Astrocyte (in vitro differentiated cells and primary cell): ENCODE results near the gene MICAL3. TPM values are rescaled to one million over a fixed set of nuclear protein-coding genes. Genes with fewer than 3 reads are reported as not detected.
"Not testable (repeated sequence)": the region's sequence is repeated elsewhere in the genome, so short reads cannot be mapped to it uniquely, and the experiment has no call there.

ENCODE experiments used
- DNase-seq: peaks from one replicate; pipeline ENCODE4 v3.0.0-alpha.2; 2010; ENCODE audit warnings: low read depth
- FAIRE-seq: peaks from 2 replicates; lab custom pipeline; 2011; peaks lifted over from hg19 to GRCh38; lab: Jason Lieb, UNC
- H2AFZ ChIP-seq: 2 replicates; pipeline ENCODE4 v1.6.0; 2012; ENCODE audit warnings: low read depth, low read length, inconsistent platforms
- H3K27ac ChIP-seq: 2 replicates; pipeline ENCODE4 v1.5.1; 2011; ENCODE audit warnings: low read depth, low read length, inconsistent platforms
- H3K27me3 ChIP-seq: 2 replicates; pipeline ENCODE4 v1.6.0; 2011; ENCODE audit warnings: low read length, inconsistent platforms; ENCODE audit not compliant: insufficient read depth
- H3K36me3 ChIP-seq: 2 replicates; pipeline ENCODE4 v1.5.1; 2011; ENCODE audit warnings: low read length, inconsistent platforms; ENCODE audit not compliant: insufficient read depth
- H3K4me1 ChIP-seq: 2 replicates; pipeline ENCODE4 v1.5.1; 2011; ENCODE audit warnings: low read length, inconsistent platforms; ENCODE audit not compliant: insufficient read depth
- H3K4me2 ChIP-seq: 2 replicates; pipeline ENCODE4 v1.6.0; 2012; ENCODE audit warnings: low read length, inconsistent platforms
- H3K4me3 ChIP-seq: 2 replicates; pipeline ENCODE4 v1.5.1; 2011; ENCODE audit warnings: low read depth, mild to moderate bottlenecking, low read length, inconsistent platforms; ENCODE audit not compliant: insufficient read depth
- H3K79me2 ChIP-seq: 2 replicates; pipeline ENCODE4 v1.6.0; 2012; ENCODE audit warnings: mild to moderate bottlenecking, low read length, inconsistent platforms; ENCODE audit not compliant: insufficient read depth
- H3K9ac ChIP-seq: 2 replicates; pipeline ENCODE4 v1.6.0; 2012; ENCODE audit warnings: mild to moderate bottlenecking, low read length, inconsistent platforms
- H3K9me3 ChIP-seq: 2 replicates; pipeline ENCODE4 v1.5.1; 2012; ENCODE audit warnings: low read depth, mild to moderate bottlenecking, low read length, inconsistent platforms; ENCODE audit not compliant: insufficient read depth
- H4K20me1 ChIP-seq: 2 replicates; pipeline ENCODE4 v1.6.0; 2012; ENCODE audit warnings: low read length, inconsistent platforms; ENCODE audit not compliant: insufficient read depth
- H3K27ac Mint-ChIP-seq: one replicate; pipeline ENCODE4 v1.8.0; 2021; ENCODE audit warnings: mild to moderate bottlenecking, mixed read lengths; ENCODE audit not compliant: unreplicated experiment
- H3K27me3 Mint-ChIP-seq: one replicate; pipeline ENCODE4 v1.8.0; 2021; ENCODE audit warnings: low read depth, mixed read lengths; ENCODE audit not compliant: unreplicated experiment
- H3K36me3 Mint-ChIP-seq: one replicate; pipeline ENCODE4 v1.8.0; 2021; ENCODE audit warnings: low read depth, mixed read lengths; ENCODE audit not compliant: unreplicated experiment
- H3K4me1 Mint-ChIP-seq: one replicate; pipeline ENCODE4 v1.8.0; 2021; ENCODE audit warnings: low read depth, mixed read lengths; ENCODE audit not compliant: unreplicated experiment
- H3K4me3 Mint-ChIP-seq: one replicate; pipeline ENCODE4 v1.8.0; 2021; ENCODE audit warnings: mild to moderate bottlenecking, moderate library complexity, mixed read lengths; ENCODE audit not compliant: unreplicated experiment
- H3K9me3 Mint-ChIP-seq: one replicate; pipeline ENCODE4 v1.8.0; 2021; ENCODE audit warnings: mild to moderate bottlenecking, mixed read lengths; ENCODE audit not compliant: unreplicated experiment
- CTCF ChIP-seq: IDR thresholded peaks from 2 replicates; pipeline ENCODE4 v1.5.1; 2011; ENCODE audit warnings: low read depth, mild to moderate bottlenecking, inconsistent platforms, low read length, moderate library complexity; ENCODE audit not compliant: insufficient read depth
- EZH2 ChIP-seq: IDR thresholded peaks from 2 replicates; pipeline ENCODE4 v1.6.1; 2012; ENCODE audit warnings: mild to moderate bottlenecking, low read length, inconsistent platforms; ENCODE audit not compliant: insufficient read depth
- total RNA-seq: library from RNA; stranded (reverse); gene quantifications from 2 replicates; pipeline ENCODE4 v1.2.1, GENCODE V29; 2021

The MICAL3 gene
- total RNA-seq, 1 donor from 2014 or later: 113 TPM

GRCh38 chr22:18073467-18073866 lies 49.1 kb upstream of the MICAL3 start:
- H3K4me2 ChIP-seq: no peak overlapping the region
- Mint-ChIP-seq H3K9me3 (no peaks in the 10 kb centered on the region), H3K4me1 (peaks cover 13% of the 10 kb centered on the region), H3K27ac (no peak overlapping the region), H3K36me3 (no peaks in the 10 kb centered on the region), H3K4me3 (no peak overlapping the region), H3K27me3 (no peaks in the 10 kb centered on the region)
- peaks cover 11% of the 10 kb centered on the region for H3K4me1 ChIP-seq
- H3K9me3 ChIP-seq: no peaks in the 10 kb centered on the region
- H3K79me2 ChIP-seq: peaks cover 10% of the 10 kb centered on the region
- H3K9ac ChIP-seq: no peak overlapping the region
- no peaks in the 10 kb centered on the region for H4K20me1 ChIP-seq
- H3K27ac ChIP-seq: no peak overlapping the region
- FAIRE-seq (no peak), DNase-seq (no peak)
- no peak overlapping the region for H2AFZ ChIP-seq
- H3K4me3 ChIP-seq: no peak overlapping the region
- H3K36me3 ChIP-seq: no peaks in the 10 kb centered on the region
- no peaks in the 10 kb centered on the region for H3K27me3 ChIP-seq
- TF ChIP-seq CTCF (no peak), EZH2 (no peak)

- Histone ChIP-seq H3K4me2 (no peak overlapping the region), H3K9ac (no peak overlapping the region), H3K4me3 (no peak overlapping the region), H2AFZ (no peak overlapping the region), H3K4me1 (peaks cover 18% of the 10 kb centered on the region), H3K27me3 (no peaks in the 10 kb centered on the region), H3K9me3 (no peaks in the 10 kb centered on the region), H3K36me3 (no peaks in the 10 kb centered on the region), H3K79me2 (no peaks in the 10 kb centered on the region), H4K20me1 (no peaks in the 10 kb centered on the region), H3K27ac (no peak overlapping the region)
- Mint-ChIP-seq H3K36me3 (peaks cover 3% of the 10 kb centered on the region), H3K4me3 (no peak overlapping the region), H3K27ac (no peak overlapping the region), H3K27me3 (peaks cover 2% of the 10 kb centered on the region), H3K4me1 (peaks cover 22% of the 10 kb centered on the region), H3K9me3 (no peaks in the 10 kb centered on the region)
- TF ChIP-seq EZH2 (no peak), CTCF (no peak)
- DNase-seq (no peak), FAIRE-seq (no peak)
Measured at GRCh38 chr22:18071968-18072310, 47.6 kb upstream of the MICAL3 start.

- not testable (repeated sequence) for H3K27ac Mint-ChIP-seq, H3K9me3 ChIP-seq, H3K27me3 Mint-ChIP-seq, H3K27me3 ChIP-seq, H3K27ac ChIP-seq, DNase-seq, H3K9me3 Mint-ChIP-seq, H3K9ac ChIP-seq, H2AFZ ChIP-seq, H3K79me2 ChIP-seq, H3K4me3 ChIP-seq, FAIRE-seq, H3K4me2 ChIP-seq, H3K4me3 Mint-ChIP-seq, H4K20me1 ChIP-seq, H3K36me3 ChIP-seq, H3K36me3 Mint-ChIP-seq
- H3K4me1 Mint-ChIP-seq: peaks cover 19% of the 10 kb centered on the region
- peaks cover 15% of the 10 kb centered on the region for H3K4me1 ChIP-seq
Measured at GRCh38 chr22:18071307-18071967, 47.1 kb upstream of the MICAL3 start.
